ENCODE results near the gene RYR2. TPM values are rescaled to one million over a fixed set of nuclear protein-coding genes. Genes with fewer than 3 reads are reported as not detected.

RYR2 gene
- total RNA-seq, 1 experiment from 2014 or later, result 3.4 TPM

DNA sequence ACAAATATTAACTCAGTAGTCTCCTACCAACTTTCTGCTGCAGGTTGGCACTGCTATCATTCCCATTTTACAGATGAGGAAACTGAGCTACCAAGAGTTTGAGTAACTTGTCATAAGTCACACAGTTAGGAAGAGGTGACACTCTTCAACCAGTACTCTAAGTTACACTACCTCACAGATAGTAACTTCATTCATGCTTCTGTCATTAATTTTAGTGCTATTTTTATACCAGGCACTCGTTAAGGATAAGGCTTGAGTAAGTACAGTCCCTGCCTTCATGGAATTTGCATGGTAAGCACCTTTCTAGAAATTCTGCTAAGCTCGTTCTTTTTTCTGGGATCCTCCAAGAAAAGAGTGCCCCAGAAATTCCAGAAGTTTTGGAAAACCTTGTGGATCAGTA is 770.1 kb downstream of the RYR2 start:
- Histone ChIP-seq H3K4me2 (ENCODE audit: insufficient read depth, insufficient read length, low read length) (no peak overlapping the region), H3K9ac (ENCODE audit: extremely low read depth, insufficient read length, low read length) (no peak overlapping the region), H3K4ac (ENCODE audit: low read depth, low read length) (no peak overlapping the region), H2BK5ac (ENCODE audit: insufficient read length, low read length) (no peak overlapping the region), H4K5ac (ENCODE audit: insufficient read length, low read depth, low read length) (no peak overlapping the region), H2AK5ac (ENCODE audit: insufficient read length, low read length) (no peak overlapping the region), H3K14ac (ENCODE audit: insufficient read depth, low read length) (no peak overlapping the region), H4K20me1 (ENCODE audit: control insufficient read depth, insufficient read depth, insufficient read length) (no peaks in the 10 kb centered on the region), H3K23me2 (ENCODE audit: insufficient read length, low read depth, low read length, poor library complexity, severe bottlenecking) (no peaks in the 10 kb centered on the region), H3T11ph (ENCODE audit: low read length) (no peak overlapping the region), H2BK20ac (ENCODE audit: low read depth, low read length, poor library complexity, severe bottlenecking) (no peak overlapping the region), H2BK15ac (ENCODE audit: low read depth, low read length) (no peak overlapping the region), H3K27ac (ENCODE audit: insufficient read length, low read depth, low read length) (no peak overlapping the region), H3K23ac (ENCODE audit: insufficient read length, low read depth, low read length) (no peak overlapping the region), H3K9me3 (ENCODE audit: control insufficient read depth, low read depth, low read length) (no peaks in the 10 kb centered on the region), H3K18ac (ENCODE audit: insufficient read length, low read depth, low read length) (no peak overlapping the region), H2AFZ (ENCODE audit: low read length) (no peak overlapping the region), H3K79me1 (ENCODE audit: insufficient read depth, low read depth, low read length, poor library complexity, severe bottlenecking) (no peaks in the 10 kb centered on the region), H2BK12ac (ENCODE audit: insufficient read length, low read depth, low read length) (no peak overlapping the region), H4K91ac (ENCODE audit: insufficient read length, low read depth, low read length) (no peak overlapping the region), H4K8ac (replicated peaks; ENCODE audit: insufficient read length, low read depth, low read length) (no peak overlapping the region), H3K56ac (ENCODE audit: insufficient read length, low read depth, low read length) (no peak overlapping the region), H3K27me3 (ENCODE audit: insufficient read depth, low read length) (no peaks in the 10 kb centered on the region), H3K4me1 (ENCODE audit: insufficient read depth, low read length) (no peaks in the 10 kb centered on the region), H3K79me2 (ENCODE audit: insufficient read depth, low read length) (no peaks in the 10 kb centered on the region), H2BK120ac (ENCODE audit: low read depth, low read length, poor library complexity, severe bottlenecking) (no peak overlapping the region)
- Mint-ChIP-seq H3K4me3 (no peak overlapping the region), H3K27me3 (ENCODE audit: low read depth) (no peaks in the 10 kb centered on the region), H3K9me3 (no peaks in the 10 kb centered on the region), H3K4me1 (peaks cover 11 to 14% of the 10 kb centered on the region in 2 experiments), H3K27ac (no peak overlapping the region), H3K36me3 (ENCODE audit: insufficient read depth in 1 of 3, low read depth in 3 of 3) (peaks cover 0 to 4% (median 0%) of the 10 kb centered on the region in 3 experiments; a peak in 2 of 7 replicates)
- DNase-seq, result no peak
- TF ChIP-seq, protein P1, sequence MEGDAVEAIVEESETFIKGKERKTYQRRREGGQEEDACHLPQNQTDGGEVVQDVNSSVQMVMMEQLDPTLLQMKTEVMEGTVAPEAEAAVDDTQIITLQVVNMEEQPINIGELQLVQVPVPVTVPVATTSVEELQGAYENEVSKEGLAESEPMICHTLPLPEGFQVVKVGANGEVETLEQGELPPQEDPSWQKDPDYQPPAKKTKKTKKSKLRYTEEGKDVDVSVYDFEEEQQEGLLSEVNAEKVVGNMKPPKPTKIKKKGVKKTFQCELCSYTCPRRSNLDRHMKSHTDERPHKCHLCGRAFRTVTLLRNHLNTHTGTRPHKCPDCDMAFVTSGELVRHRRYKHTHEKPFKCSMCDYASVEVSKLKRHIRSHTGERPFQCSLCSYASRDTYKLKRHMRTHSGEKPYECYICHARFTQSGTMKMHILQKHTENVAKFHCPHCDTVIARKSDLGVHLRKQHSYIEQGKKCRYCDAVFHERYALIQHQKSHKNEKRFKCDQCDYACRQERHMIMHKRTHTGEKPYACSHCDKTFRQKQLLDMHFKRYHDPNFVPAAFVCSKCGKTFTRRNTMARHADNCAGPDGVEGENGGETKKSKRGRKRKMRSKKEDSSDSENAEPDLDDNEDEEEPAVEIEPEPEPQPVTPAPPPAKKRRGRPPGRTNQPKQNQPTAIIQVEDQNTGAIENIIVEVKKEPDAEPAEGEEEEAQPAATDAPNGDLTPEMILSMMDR (conservative IDR thresholded peaks at IDR 0.05), result no peak
- no CpG with 5 or more reads among the region's 2 CpGs for WGBS (ENCODE audit: extremely low coverage, insufficient read length, low lambda C conversion rate)
